ENCODE data around the gene SUSD5.
"Not testable (repeated sequence)": the region's sequence is repeated elsewhere in the genome, so short reads cannot be mapped to it uniquely, and the experiment has no call there.

Gene SUSD5

DNA sequence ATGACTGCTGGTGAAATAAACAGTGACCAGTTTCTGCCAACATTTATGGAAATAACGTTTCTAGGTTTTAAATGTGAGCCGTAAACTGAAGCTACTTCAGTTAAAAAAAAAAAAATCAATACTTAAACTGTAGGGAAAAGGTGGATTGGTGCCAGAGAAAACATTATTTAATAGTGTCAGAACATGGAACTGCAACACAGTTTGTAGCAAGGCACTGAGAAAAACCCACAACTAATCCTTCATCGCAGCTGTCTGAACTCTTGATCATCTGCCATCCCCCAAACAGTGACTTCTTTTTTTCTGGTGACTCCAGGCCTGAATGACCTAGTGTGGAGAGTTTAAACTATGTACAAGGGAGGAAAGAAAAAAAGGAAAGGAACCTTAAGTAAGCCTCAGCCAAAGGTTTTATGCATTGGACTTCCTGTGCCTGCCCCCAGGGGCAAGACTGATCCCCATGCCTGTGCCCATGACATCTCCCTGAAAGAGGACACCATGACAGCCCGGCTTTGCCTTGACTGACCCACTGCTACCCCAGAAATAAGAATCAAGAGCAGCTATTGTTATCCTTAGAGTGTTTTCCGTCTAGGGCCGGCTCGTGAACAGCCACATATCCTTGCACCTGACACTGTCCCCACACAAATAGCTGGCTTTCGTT lies 71.7 kb downstream of the SUSD5 start:
- no peak for DNase-seq

DNA sequence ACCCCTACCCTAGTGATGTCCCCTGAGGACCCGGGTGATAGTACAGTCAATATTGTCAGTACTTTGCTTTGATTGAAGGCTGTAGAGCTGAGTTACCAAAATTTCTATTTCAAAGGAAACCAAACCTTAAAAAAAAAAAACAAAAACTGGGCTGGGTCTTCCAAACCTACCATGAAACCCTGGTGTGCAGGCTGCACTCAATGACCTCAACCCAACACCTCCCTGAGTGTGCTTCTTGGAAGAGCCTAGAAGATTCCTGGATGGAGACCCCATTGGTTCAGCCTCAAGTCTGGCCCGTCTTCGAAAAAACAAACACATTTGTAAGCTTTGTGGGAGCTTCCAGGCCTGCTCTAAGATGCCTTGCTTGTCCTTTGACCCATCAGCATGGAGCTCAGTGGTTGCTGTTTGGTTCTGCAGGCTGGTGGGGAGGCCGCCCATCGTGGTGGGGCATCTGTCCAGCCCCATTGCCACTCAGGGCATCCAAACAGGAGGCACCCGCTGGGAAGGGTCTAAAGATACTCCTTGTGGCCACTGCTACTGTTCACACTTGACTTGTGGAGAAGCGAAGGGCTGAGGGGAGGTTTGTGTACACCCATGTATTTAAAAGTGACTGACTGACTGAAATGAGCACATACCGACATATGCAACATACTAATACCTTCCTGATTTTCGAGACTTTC lies 72.6 kb downstream of the SUSD5 start:
- DNase-seq, result no peak

DNA sequence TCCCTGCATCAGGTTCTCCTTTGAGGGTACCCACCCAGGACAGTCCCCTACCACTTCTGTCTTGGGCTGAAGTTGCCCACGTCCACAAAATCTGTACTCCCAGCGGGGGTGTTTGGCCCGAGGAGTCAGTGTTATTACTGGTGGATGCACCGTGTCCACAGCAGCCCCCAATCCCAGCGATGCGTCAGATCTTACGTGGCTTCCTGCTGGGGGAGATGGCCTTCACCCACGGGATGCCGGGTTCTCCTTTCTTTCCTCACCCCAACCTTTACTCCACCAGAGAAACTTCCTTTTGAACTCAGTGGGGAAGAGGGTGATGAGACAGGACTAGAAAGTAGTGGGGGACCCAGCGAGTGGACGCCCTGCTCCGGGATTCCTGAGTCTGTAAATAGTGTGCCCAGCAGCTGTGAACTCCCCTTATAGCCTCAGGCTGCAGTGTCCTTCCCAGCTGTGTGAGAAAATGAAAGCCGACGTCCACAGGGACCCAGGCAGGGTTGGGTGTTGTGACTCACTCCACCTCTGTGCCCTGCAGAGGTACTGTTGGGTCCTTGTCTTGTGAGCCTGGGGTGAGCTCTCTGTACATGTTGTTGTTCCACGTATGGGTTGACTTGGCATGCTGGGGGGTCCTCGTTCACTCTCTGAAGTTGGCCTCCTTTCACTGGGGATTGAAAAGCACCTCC lies 73.2 kb downstream of the SUSD5 start:
- no peak for DNase-seq

DNA sequence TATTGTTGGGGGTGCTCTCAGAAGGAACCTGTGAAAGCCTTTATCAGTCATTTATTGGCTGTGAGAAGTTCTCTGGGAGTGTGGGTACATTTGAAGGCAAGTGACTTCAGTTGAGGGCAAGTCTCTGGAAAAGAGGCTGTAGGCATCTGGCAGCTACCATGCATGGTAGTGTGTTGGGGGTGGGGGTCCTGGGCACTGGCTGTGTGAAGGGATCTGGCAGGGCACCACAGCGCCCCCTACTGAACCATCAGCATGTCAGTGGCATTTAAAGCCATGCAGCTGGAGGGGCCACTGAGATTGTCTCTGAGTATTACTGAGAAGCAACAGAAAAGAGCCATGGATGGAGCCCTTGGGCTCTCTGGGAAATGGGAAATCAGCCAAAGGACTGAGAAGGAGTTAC lies 74.2 kb downstream of the SUSD5 start:
- DNase-seq, result no peak

DNA sequence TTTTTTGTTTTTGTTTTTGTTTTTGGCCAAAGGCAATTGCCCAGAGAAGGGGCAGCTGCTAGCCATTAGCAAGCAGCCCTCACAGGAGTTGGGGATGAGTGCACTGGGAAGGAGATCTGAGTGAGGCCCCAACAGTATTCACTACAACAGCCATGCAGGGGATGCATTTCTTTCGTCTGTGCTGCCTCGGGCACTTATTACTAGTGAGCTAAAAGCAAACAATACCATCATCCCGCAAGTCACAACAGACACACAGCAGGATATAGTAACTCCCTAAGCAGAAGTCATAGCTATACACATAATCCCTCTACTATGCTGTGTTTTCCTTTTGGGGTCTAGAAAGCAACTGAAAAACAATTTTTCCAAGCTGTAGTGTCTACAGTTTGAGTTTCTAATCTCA lies 77.6 kb downstream of the SUSD5 start:
- DNase-seq, result no peak

DNA sequence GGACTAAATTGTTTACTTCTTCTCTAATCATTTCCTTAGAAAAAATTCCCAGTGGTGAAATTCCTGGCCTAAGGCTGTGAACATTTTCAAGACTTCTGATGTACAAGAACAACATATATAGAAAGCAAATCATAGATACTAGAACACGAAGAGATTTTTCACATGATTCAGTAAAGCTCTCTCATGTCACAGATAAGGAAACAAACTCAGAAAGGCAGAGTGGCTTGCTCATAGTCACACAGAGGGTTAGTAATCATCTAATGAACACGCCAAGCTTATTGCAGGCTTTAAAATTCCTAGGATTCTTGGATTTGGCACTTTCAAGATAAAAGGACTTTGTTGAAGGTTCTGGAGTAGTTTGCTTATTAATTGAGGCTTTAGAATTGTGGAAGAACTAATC lies 78.6 kb downstream of the SUSD5 start:
- no peak for DNase-seq

DNA sequence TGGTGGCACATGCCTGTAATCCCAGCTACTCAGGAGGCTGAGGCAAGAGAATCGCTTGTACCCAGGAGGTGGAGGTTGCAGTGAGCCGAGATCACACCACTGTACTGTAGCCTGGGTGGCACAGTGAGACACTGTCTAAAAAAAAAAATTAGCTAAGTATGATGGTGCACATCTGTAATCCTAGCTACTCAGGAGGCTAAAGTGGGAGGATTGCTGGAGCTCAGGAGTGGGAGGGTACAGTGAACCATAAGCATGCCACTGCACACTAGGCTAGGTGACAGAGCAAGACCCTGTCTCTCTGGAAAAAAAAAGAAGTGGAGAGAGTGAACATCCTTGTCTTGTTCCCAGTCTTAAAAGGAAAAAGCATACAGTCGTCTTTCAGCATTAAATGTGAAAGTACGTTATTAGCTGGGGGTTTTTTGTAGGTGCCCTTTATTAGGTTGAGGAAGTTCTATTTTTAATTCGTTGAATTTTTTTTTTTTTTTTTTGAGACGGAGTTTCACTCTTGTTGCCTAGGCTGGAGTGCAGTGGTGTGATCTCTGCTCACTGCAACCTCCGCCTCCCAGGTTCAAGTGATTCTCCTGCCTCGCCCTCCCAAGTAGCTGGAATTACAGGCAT lies 79.5 kb downstream of the SUSD5 start:
- DNase-seq, result not testable (repeated sequence)

DNA sequence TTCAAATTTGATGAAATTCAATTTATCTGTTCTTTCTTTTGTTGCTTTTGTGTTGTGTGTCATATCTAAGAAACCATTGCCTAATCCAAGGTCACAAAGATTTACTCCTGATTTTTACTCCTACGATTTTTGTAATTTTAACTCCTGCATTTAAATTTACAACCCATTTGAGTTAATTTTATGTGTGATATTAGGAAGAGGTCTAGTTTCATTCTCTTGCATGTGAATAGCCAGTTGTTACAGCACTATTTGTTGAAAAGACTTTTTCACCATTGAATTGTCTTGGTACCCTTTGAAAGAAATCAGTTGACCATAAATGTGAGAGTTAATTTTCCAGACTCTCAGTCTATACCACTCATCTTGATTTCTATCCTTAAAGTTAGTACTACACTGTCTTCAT lies 80.9 kb downstream of the SUSD5 start:
- no peak for DNase-seq

DNA sequence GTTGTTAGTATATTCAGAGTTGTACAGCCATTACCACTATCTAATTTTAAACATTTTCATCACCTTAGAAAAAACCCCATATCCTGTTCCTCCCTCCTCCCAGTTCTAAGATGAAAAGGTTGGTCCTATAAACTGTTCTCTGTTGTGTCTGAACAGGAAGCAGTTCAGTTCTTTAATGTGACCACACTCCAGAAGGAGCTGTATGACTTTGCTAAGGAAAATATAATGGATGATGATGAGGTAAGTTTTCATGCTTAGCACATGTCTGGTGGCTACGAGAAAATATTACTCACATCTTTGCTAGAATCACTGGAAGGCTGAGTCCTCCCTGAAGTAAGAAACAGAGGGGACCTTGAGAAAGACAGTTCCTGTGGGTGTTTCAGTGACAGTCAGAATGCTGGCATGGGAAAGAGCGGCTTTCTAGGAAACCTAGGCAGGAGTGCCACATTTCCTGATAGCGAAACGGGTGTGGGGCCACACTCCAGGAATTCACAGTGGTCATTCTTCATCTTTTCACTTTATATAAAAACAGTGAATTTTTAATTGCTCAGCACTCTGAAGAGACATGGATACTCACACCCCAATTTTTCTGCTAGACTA lies 84.5 kb downstream of the SUSD5 start:
- no peak for DNase-seq

DNA sequence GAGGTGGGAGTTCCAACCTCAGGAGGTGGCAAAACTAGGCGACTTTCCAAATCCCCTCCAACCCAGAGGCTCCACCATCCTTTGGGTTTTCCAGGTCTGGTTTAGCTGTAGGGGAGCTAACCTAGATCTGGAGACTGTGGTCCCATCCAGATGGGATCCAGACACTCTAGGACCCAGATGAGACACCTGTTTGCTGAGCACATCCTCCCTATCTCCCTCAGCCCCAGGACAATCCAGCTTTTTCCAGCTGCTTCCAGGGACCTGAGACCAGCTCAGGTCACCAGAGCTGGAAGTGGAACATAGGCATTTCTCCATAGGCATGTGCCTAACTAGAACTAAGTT lies 86.6 kb downstream of the SUSD5 start:
- no peak for DNase-seq

DNA sequence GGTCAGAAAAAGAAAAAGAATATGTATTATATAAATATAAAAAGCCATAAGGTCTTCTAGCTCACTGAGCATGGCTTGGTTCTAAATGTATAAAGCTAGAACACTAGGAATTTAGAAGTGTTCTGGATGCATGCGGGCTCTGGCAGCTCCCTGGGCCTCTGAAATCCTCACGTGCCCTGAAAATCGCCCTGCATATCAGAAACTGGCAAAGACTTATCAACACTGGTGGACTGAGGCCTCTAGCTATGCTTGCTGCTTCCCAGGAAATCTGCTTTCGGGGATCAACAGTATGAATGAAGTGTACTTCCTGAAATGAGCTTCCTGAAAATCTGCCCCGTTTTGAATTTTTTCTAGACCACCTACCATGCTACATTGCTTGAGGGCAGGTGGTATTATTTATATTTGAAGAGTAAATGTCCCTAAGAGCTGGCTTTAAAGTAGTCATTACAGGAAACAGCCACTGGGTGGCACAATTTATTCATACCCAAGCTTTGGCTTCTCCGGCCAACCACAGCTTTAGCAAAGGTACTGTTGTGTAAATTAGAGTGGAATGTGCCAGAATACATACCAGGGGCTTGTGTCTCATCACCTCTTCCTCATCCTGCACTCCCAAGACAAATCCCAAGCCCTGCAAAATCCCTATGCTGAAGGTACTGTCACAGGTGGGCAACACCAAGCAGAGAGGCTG lies 87.1 kb downstream of the SUSD5 start:
- DNase-seq, result no peak

DNA sequence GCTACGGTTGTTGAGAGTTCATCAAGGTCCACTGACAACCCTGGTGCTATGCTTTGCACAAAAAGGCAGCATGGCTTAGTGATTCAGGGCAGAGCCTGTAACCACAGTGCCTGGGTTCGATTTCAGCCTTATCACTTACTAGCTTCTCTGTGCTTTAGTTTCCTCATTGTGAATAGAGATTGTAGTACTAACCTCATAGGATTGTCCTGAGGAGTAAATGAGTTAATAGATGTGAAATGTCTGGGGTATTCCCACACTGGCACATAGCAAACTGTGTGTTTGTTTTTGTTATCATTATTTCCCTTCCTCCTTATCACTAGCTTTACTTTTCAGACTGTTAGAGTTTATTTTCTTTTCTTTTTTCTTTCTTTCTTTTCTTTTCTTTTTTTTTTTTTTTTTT lies 88.5 kb downstream of the SUSD5 start:
- DNase-seq, result no peak

DNA sequence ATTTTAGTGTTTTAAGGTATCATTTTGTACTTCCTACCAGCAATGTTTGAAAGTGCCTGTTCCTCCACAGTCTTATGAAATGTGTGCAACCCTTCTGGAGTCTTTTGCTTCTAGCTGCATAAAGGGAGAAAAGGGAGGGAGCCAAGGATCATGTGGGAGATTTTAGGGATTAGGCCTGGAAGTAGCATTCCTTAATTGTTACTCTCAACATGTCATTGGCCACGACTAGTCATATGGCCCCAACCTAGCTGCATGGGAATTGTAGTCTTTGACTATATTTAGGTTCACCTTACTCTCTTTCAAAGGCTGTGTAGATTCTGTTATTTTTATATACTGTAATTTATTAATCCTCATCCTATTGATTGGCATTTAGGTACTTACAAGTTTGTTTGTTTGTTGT lies 89.9 kb downstream of the SUSD5 start:
- DNase-seq, result no peak

DNA sequence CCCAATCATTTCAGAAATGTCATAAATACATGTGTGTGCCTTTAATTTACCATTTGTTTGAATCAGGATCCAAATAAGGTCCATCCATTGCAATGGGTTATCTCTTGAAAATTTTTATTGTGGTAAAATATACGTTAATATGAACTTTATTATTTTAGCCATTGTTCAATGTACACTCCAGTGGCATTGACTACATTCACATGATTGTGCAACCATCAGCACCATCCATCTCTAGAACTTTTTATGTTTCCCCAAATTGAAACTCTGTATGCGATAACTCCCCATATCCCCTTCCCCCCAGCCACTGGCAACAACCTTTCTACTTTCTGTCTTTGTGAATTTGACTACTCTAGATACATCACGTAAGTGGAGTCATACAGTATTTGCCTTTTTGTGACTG lies 92.8 kb downstream of the SUSD5 start:
- no peak for DNase-seq

DNA sequence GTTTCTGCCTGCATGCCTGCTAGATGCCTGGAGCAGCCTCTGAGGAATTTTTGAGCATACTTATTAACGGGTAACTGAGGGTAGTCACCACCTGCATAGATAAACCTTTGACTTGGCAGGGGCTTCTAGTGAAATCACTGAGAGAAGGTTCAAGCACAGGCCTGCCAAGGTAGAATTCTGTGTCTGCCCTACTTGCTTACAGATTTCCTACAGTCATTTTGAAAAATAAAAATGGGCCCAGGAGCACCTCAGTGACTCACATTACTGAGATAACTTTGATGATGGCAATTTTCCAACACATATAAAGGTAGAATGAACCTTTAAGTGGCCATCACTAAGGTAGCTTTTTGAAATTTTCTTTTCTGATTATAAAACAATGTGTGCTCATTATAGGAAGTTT lies 94.0 kb downstream of the SUSD5 start:
- DNase-seq, result no peak

DNA sequence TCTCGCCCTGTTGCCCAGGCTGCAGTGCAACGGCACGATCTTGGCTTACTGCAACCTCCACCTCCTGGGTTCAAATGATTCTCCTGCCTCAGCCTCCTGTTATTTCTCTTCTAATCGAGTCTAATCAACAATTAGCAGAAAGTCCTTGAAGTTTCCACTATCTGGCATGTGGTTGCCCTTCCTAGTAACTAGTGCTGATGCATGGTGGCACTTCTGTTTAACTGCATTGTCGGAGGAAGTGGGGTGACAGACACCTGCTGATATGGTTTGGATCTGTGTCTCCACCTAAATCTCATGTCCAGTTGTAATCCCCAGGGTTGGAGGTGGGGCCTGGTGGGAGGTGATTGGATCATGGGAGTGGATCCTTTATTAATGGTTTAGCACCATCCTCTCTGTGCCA lies 95.6 kb downstream of the SUSD5 start:
- no peak for DNase-seq

DNA sequence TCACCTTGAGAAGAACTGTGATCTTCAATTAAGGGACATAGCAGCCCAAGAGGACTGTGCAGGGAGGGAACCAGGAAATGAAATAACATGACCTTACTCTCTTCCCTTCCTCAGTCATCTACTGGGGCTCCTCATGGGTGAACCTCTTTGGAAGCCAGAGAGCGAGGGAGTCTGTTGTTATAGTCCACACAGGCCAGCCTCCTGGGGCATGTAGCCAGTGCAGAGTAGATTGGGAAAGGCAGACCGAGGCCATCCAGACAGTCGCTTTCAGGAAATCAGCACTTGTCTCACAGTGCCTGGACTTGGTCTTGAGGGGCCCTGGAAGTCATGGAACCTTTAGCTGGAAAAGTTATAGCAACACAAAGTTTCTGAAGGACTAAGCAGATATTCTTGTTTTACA lies 98.7 kb downstream of the SUSD5 start:
- no peak for DNase-seq

DNA sequence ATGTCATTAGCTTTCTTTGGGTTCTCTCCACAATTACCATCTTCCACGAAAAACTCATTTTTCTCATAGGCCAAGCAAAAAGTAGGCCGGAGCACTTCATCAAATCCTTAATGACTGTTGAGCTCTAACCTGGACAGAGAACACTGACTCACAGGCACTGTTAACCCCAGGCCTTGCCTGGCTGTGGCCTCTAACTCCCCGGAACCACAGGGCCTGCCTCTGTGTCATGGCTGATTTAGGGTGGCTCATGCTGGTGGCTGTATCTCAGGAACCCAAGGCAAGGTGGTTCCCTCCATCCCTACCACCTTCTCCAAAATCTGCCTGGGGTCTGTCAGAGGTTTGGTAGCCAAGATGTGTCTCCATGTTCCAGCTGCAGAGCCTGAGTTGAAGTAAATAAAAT lies 101.1 kb downstream of the SUSD5 start:
- no peak for DNase-seq

DNA sequence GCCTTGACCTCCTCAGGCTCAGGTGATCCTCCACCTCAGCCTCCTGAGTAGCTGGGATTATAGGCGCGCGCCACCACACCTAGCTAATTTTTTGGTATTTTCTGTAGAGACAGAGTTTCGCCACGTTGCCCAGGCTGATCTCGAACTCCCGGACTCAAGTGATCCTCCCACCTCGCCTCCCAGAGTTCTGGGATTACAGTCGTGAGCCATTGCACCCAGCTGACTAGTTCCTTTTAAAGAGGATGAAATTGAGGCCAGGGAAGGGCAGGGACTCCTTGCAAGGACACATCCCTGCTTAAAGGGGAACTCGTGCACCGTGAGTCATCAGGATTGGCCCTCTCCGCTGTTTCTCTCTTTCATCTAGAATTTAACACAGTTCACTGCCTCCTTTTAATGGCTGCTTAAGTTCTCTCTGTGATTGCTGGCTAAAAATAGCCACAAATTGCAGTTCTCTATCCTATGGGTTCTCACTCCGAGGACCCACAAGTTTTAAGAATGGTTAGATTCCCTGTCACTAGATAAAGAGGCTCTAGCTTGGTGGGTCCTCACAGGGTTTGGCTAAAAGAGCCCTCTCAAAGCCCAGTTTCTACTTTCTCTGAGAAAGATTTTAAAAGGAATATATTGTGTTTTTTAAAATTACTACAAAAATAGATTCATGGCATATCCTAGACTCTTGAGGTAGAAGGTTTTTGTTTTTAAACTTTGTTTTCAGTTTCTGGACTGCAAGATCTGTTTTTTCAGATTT lies 103.4 kb downstream of the SUSD5 start:
- no peak for DNase-seq

DNA sequence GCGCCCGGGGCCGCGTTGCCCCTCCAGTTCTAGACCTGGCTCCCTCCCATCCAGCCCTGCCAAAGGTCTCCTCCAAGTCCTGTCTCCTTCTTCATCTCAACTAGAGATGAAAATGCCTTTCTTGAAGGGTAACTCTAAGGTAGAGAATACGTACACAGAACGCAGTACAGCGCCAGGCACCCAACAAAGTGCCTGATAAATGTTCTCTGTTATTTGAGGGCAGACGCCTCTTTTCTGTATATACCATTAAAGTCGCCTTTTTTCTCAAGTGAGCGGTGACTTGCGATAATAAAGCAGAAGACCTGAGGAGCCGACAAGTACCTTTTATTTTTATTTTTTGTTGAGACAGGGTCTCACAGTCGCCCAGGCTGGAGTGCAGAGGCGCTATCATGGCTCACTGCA lies 104.0 kb downstream of the SUSD5 start:
- DNase-seq, result no peak

DNA sequence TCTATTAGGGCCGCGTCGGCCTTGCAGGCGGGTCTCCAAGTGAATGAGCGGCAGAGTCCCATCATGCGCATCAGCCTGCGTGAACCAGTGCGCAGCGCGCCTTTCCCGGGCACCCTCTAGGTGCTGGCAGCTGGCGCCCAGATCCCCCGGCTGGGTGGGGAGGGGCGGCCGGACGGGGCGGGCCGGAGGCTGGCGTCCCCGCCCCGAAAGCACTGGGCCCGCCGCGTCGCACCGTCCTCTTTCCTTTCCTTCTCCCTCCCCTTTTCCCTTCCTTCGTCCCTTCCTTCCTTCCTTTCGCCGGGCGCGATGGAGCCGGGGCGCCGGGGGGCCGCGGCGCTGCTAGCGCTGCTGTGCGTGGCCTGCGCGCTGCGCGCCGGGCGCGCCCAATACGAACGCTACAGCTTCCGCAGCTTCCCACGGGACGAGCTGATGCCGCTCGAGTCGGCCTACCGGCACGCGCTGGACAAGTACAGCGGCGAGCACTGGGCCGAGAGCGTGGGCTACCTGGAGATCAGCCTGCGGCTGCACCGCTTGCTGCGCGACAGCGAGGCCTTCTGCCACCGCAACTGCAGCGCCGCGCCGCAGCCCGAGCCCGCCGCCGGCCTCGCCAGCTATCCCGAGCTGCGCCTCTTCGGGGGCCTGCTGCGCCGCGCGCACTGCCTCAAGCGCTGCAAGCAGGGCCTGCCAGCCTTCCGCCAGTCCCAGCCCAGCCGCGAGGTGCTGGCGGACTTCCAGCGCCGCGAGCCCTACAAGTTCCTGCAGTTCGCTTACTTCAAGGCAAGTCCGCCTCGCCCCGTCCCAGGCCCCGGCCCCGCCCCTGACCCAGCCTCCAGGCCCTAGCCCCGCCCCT lies 104.6 kb downstream of the SUSD5 start, which contains the start of gene CRTAP:
Gene CRTAP (plus strand): TSS at position 243 of the 850 bp plus-strand sequence. CDS start 64 bp downstream, at position 307.
- peak; percentile 72 for DNase-seq
